HG02763 (cell line): Measurements from ENCODE around the gene TRMT10A.
"Not testable (repeated sequence)": the region's sequence is repeated elsewhere in the genome, so short reads cannot be mapped to it uniquely, and the experiment has no call there.

Experiments
- ATAC-seq: cut with Tn5 transposase; IDR thresholded peaks from one replicate; pipeline ENCODE4 v1.9.1; 2021; ENCODE audit warnings: mild to moderate bottlenecking, moderate library complexity; ENCODE audit not compliant: unreplicated experiment

Gene TRMT10A

GRCh38 chr4:99564921-99565320, 1.1 kb upstream of the TRMT10A start:
- ATAC-seq = no peak

- no peak for ATAC-seq
Measured at GRCh38 chr4:99552872-99553271, 11.0 kb downstream of the TRMT10A start.

- no peak for ATAC-seq
Measured at GRCh38 chr4:99540277-99540939, 23.4 kb downstream of the TRMT10A start.

GRCh38 chr4:99537674-99538073, 26.2 kb downstream of the TRMT10A start:
- no peak for ATAC-seq

- no peak for ATAC-seq
Measured at GRCh38 chr4:99536848-99537247, 27.0 kb downstream of the TRMT10A start.

DNA sequence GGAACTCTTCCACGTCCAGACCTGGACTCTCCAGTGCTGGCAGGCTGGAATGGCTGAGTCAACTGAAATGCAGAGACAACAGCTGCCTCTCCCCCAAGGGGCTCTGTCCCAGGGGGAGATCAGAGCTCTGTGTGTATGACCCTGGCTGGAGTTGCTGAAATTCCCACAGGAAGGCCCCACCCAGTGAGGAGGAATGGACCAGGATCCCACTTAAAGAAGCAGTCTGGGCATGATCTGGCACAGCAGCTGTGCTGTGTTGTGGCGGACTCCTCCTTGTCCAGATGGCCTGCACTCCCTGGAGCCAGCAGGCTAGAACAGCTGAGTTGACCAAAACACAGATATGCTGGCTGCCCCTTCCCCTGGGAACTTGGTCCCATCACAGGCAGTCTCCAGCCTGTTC, 27.6 kb downstream of the TRMT10A start:
- ATAC-seq = no peak

- ATAC-seq = not testable (repeated sequence)
Measured at GRCh38 chr4:99534699-99535098, 29.1 kb downstream of the TRMT10A start.

DNA sequence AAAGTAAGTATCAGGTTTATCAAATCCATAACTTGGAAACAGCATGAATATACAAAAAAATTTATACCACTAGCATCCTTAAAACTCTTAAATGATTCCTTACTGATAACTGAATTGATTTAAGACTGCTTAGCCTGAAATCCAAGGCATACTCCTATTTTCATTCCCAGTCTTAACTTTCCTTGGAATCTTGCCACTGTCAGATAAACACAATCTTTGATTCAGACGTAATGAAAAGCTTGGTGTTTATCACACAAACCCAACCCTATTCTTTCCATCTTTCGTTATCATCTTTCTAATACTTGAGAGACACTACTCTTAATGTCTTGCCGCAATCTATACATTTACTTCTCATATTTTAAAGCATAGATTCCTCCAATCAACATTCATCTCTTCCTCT, 33.9 kb downstream of the TRMT10A start:
- ATAC-seq = no peak

DNA sequence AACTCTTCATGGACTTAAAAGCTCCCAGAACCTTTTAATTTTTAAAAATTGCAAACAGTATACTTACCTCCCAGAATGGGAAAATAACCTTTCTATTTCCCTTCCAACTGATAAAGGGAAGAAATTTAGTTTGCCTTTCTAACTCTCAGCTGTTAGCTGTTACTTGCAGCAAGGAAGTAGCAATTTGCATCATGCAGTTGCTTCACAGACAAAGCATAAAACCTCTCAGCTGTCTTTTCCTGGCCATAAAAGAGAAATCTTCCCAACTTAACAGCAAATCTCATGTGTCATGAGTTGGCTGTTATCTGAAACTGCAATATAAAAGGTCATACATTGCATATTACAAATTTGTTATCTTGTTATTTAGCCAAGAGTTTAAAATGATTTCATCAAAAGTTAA, 34.6 kb downstream of the TRMT10A start:
- no peak for ATAC-seq

DNA sequence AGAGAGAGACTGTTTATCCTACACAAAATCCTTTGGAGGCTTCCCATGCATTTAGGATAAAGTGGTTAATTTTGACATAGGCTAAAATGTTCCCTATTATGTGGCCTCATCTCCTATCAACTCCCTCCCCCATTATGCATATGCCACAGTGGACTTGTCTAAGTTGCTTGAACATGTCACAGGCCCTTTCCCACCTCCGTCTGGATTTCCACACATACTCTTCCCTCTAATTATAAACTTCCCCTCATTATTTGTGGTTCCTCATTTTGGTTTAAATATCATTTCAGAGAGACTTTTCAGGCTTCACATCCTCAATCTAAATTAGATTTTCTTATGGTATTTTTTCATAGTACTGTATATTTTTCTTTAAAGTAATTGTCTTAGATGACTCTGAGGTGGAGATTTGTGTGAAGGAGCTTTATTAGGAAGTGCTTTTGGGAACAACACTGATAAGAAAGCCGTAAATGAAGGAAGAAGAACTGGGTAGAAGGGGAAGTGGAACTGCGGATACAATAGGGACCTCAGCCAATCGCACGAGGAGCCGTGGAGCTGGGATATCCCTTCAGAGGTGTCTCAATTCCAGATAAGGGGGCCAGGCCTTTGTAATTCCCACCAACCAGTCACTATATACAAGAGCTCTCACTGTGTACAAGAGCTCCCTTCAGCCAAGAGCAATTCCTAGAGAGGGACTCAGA, 45.1 kb downstream of the TRMT10A start:
- no peak for ATAC-seq

GRCh38 chr4:99510721-99511120, 53.1 kb downstream of the TRMT10A start, which contains the start of gene C4orf17:
Gene C4orf17, plus strand, starts transcription at chr4:99511021. Its CDS starts 2,061 bp downstream, at chr4:99513082.
- ATAC-seq = no peak

- no peak for ATAC-seq
Measured at GRCh38 chr4:99507762-99508161, 56.1 kb downstream of the TRMT10A start.

DNA sequence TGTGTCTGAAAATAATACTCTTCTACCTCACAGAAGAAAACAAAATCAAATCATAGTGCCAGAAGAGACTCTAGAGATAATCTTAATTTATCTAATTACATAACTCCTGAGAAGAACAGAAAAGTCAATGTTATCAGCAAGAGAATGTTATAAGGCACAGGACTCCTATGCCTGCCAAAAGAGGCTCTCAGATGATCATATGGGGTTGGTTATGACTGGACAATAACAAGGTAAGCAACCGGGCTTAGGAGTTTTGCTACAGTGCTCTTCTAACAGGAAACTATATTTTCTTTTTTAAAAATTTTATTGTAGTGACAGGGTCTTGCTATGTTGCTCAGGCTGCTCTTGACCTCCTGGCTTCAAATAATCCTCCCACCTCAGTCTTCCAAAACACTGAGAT, 56.5 kb downstream of the TRMT10A start:
- no peak for ATAC-seq

DNA sequence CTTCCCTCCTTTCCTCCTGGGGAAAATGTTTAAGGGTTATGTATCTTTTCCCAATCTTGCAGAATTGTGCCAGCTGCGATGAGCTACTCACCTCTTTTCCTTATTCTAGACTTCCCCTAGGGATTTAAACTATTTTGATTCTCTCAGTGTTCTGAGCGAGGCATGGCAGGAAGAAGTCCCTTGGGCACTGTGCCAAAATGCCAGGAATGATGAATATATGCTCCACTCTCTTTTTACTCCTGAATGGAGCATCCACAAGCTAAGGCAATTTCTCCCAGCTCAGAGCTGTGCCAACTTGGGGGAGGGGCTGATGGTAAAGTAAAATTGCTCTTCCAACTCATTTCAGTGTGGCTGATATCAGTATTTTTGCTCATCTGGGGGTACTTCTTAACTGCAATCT, 57.1 kb downstream of the TRMT10A start:
- no peak for ATAC-seq

GRCh38 chr4:99504804-99505502, 58.9 kb downstream of the TRMT10A start:
- no peak for ATAC-seq
